GM12878 (cell line): ENCODE measurements around the gene SOX5. TPM values are rescaled to one million over a fixed set of nuclear protein-coding genes. Genes with fewer than 3 reads are reported as not detected.

ENCODE experiments used
- ATAC-seq: fragments of 200-7000 bp; cut with Tn5 transposase; 3 replicates; pipeline ENCODE4 v1.9.1; 2020; ENCODE audit warnings: mild to moderate bottlenecking, moderate library complexity
- BruUV-seq: library from RNA; stranded (reverse); fragments of 400-500 nt; replicated peaks from 2 replicates; lab custom pipeline; 2021; lab: Mats Ljungman, UMichigan
- CTCF ChIA-PET: fragments of 300-600 bp; sonication (Branson Sonifier 250); formaldehyde crosslinking; extraction: SDS; loops from one replicate; lab custom pipeline; 2021; ENCODE audit warnings: inconsistent platforms; lab: Yijun Ruan, JAX
- POLR2A ChIA-PET: fragments of 350-600 bp; formaldehyde crosslinking; extraction: SDS; loops from one replicate; lab custom pipeline; 2021; ENCODE audit warnings: inconsistent platforms; lab: Charles Lee
- RAD21 ChIA-PET: fragments of 300-600 bp; sonication (Branson Sonifier 250); formaldehyde crosslinking; loops from one replicate; lab custom pipeline; 2023; ENCODE audit warnings: antibody characterized with exemption; ENCODE audit not compliant: unreplicated experiment; lab: Charles Lee
- SMC1A ChIA-PET: fragments of 300-600 bp; sonication (Branson Sonifier 250); formaldehyde crosslinking; loops from one replicate; lab custom pipeline; 2023; ENCODE audit not compliant: unreplicated experiment, uncharacterized antibody; lab: Charles Lee
- DNase-seq: peaks from one replicate; pipeline ENCODE4 v3.0.0-alpha.2; 2011; ENCODE audit warnings: low read depth, low spot score
- FAIRE-seq: peaks from 3 replicates; lab custom pipeline; 2011; peaks lifted over from hg19 to GRCh38; lab: Jason Lieb, UNC
- H2AFZ ChIP-seq: 2 replicates; pipeline ENCODE4 v1.6.0; 2011; ENCODE audit warnings: low read depth, low read length, control low read depth; ENCODE audit not compliant: control insufficient read depth
- H3K27ac ChIP-seq: 2 replicates; pipeline ENCODE4 v1.5.1; 2011; ENCODE audit warnings: control low read depth; ENCODE audit not compliant: control insufficient read depth, insufficient read depth
- H3K27me3 ChIP-seq, 2 experiments: replicated peaks in 1 of 2; 2 replicates each; pipeline versions ENCODE4 v1.6.0 to v1.6.1; 2011; ENCODE audit warnings: low read length in 1 of 2; ENCODE audit not compliant: control insufficient read depth in 2 of 2, insufficient read depth in 2 of 2
- H3K36me3 ChIP-seq, 2 experiments: 2 replicates each; pipeline ENCODE4 v1.5.1; 2011; ENCODE audit warnings: low read length in 1 of 2; ENCODE audit not compliant: control insufficient read depth in 2 of 2, insufficient read depth in 2 of 2
- H3K4me1 ChIP-seq: 2 replicates; pipeline ENCODE4 v1.6.1; 2011; ENCODE audit warnings: mild to moderate bottlenecking, low read length, moderate library complexity, mixed read lengths; ENCODE audit not compliant: control insufficient read depth, insufficient read depth
- H3K4me2 ChIP-seq: 2 replicates; pipeline ENCODE4 v1.6.0; 2011; ENCODE audit warnings: control low read depth; ENCODE audit not compliant: control insufficient read depth, insufficient read depth
- H3K4me3 ChIP-seq: fragments of 200-600 bp; sonication (generic); 2 replicates; pipeline ENCODE4 v1.5.1; 2016
- H3K79me2 ChIP-seq: 2 replicates; pipeline ENCODE4 v1.6.0; 2011; ENCODE audit warnings: low read length; ENCODE audit not compliant: control insufficient read depth, insufficient read depth
- H3K9ac ChIP-seq: 2 replicates; pipeline ENCODE4 v1.8.0; 2011; ENCODE audit warnings: low read length, control low read depth, mixed read lengths; ENCODE audit not compliant: control insufficient read depth, insufficient read depth
- H3K9me3 ChIP-seq: replicated peaks from 3 replicates; pipeline ENCODE4 v1.5.1; 2011; ENCODE audit warnings: mild to moderate bottlenecking, low read length; ENCODE audit not compliant: control insufficient read depth, insufficient read depth
- H4K20me1 ChIP-seq: 2 replicates; pipeline ENCODE4 v1.6.0; 2011; ENCODE audit not compliant: control insufficient read depth, insufficient read depth
- ATF7 ChIP-seq: fragments of 450-650 bp; IDR thresholded peaks from 2 replicates; pipeline ENCODE4 v1.6.1; 2016; ENCODE audit warnings: low read depth, mild to moderate bottlenecking
- CBX5 ChIP-seq: sonication (generic); IDR thresholded peaks from 2 replicates; pipeline ENCODE4 v1.6.1; 2016; ENCODE audit warnings: low read depth, moderate library complexity, mild to moderate bottlenecking, inconsistent platforms
- EZH2 ChIP-seq: IDR thresholded peaks from 2 replicates; pipeline ENCODE4 v1.6.1; 2012; ENCODE audit warnings: low read depth, mild to moderate bottlenecking, control low read depth, inconsistent platforms, low read length, borderline replicate concordance; ENCODE audit not compliant: control insufficient read depth
- MEF2B ChIP-seq: fragments of 450-650 bp; IDR thresholded peaks from 2 replicates; pipeline ENCODE4 v1.6.1; 2018; ENCODE audit warnings: mild to moderate bottlenecking, moderate library complexity; ENCODE audit not compliant: partially characterized antibody, poor library complexity, severe bottlenecking
- NFIC ChIP-seq: IDR thresholded peaks from 2 replicates; pipeline ENCODE4 v1.6.1; 2012; ENCODE audit warnings: low read depth, mild to moderate bottlenecking, inconsistent platforms, low read length, moderate library complexity
- POLR2AphosphoS5 ChIP-seq: IDR thresholded peaks from 2 replicates; pipeline ENCODE4 v1.6.1; 2011; ENCODE audit warnings: mild to moderate bottlenecking, low read length, inconsistent platforms
- RCOR1 ChIP-seq: conservative IDR thresholded peaks from 2 replicates; pipeline ENCODE4 v1.6.1; 2012; ENCODE audit warnings: low read depth, low read length, improper control_type of control experiment
- WGBS: methylation state at CpG from one replicate; pipeline ENCODE4 v1.1.6; 2016; ENCODE audit warnings: low lambda C conversion rate; ENCODE audit not compliant: insufficient replicate concordance, insufficient coverage; ENCODE audit errors: missing lambda C conversion rate; 5-methylcytosine and 5-hydroxymethylcytosine counted together
- in situ Hi-C: fragments of 300-500 bp; cut with MboI; formaldehyde crosslinking; loops from 9 replicates; pipeline ENCODE4 v1.14.3; 2018; ENCODE audit warnings: mixed read lengths
- intact Hi-C: fragments of 100-400 bp; cut with micrococcal nuclease; formaldehyde crosslinking; loops from one replicate; pipeline ENCODE4 v1.14.2; 2022; ENCODE audit not compliant: unreplicated experiment
- polyA plus RNA-seq, 11 experiments: library from polyadenylated mRNA; depleted of rRNA in 4 of 11; unstranded in 6 of 11; stranded (reverse) in 5 of 11; fragments of >200 nt; fragmentation: Nextera tagmentation in 4 of 11; fragmentation: Illumina TruSeq in 1 of 11; extraction: Ambion mirVana in 4 of 11; extraction: Trizol in 1 of 11; gene quantifications; 1 replicate in 1 of 11; 2 replicates in 10 of 11; pipeline versions ENCODE4 v1.2.1 to v1.2.3, GENCODE V29; 2011 to 2016; ENCODE audit warnings: inconsistent platforms in 2 of 11, missing spikeins in 2 of 11, low read depth in 1 of 11
- total RNA-seq, 4 experiments: library from RNA; depleted of rRNA in 3 of 4; stranded (reverse); fragments of >200 nt in 3 of 4; fragmentation: Illumina TruSeq in 1 of 4; extraction: Trizol in 1 of 4; gene quantifications; 2 replicates each; pipeline versions ENCODE4 v1.2.1 to v1.2.3, GENCODE V29; 2013 to 2021
- TF ChIP-seq, protein P1 (sequence below): fragments of 450-650 bp; formaldehyde crosslinking; IDR thresholded peaks from 2 replicates; pipeline ENCODE4 v1.4.0; 2022; ENCODE audit warnings: mild to moderate bottlenecking, moderate library complexity

The SOX5 gene
- total and polyA plus RNA-seq, 10 of the 15 experiments (the other 5 are each of a cell fraction or from before 2014, with no cell fraction given), result 0.08 to 1.0 (median 0.24) TPM

DNA sequence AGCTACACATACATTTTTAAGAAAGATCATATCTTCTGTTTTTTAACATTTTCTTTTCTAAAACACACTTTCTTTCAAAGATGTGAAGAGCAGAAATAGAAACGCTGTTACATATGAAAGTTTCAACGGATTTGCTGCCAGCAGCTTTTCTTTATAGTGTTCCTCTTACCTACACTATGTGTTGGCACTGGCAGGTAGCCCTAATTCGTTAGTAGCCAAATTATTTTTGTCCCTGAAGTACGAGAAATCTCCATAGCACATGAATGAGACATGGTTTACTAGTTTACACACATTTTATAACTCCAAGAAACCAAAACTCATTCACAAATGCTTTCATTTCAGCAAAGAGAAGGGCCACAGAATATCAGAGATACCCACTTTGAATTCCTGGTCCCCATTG lies 6.6 kb downstream of the SOX5 start:
- 19% methylated on average over 4 of the region's 4 CpGs for WGBS
- no peak overlapping the region for H2AFZ ChIP-seq

More for the DNA sequence above, 6.6 kb downstream of the SOX5 start:
- in situ Hi-C loops, result no loop called here
- Histone ChIP-seq H3K4me2 (no peak overlapping the region), H3K9me3 (no peaks in the 10 kb centered on the region), H3K27me3 (no peaks in the 10 kb centered on the region), H3K27ac (no peak overlapping the region), H3K4me1 (no peaks in the 10 kb centered on the region), H3K9ac (no peak overlapping the region), H3K4me3 (no peak overlapping the region), H3K36me3 (no peaks in the 10 kb centered on the region), H3K79me2 (no peaks in the 10 kb centered on the region), H4K20me1 (no peaks in the 10 kb centered on the region)
- no peak for DNase-seq
- no TSS peak for BruUV-seq
- SMC1A ChIA-PET, result interaction anchor here (1.6 kb wide), 1 partner anchor 43 kb away, joined by 4 read pairs; no protein-coding TSS in a partner anchor
- intact Hi-C loops, result no loop called here
- RAD21 ChIA-PET, result no interaction called here
- peak; percentile 9; the same call in 1 of the 3 replicates for ATAC-seq
- CTCF ChIA-PET, result no interaction called here
- TF ChIP-seq NFIC, result no peak
- no peak for TF ChIP-seq RCOR1
- TF ChIP-seq MEF2B, result no peak
- TF ChIP-seq, protein P1, sequence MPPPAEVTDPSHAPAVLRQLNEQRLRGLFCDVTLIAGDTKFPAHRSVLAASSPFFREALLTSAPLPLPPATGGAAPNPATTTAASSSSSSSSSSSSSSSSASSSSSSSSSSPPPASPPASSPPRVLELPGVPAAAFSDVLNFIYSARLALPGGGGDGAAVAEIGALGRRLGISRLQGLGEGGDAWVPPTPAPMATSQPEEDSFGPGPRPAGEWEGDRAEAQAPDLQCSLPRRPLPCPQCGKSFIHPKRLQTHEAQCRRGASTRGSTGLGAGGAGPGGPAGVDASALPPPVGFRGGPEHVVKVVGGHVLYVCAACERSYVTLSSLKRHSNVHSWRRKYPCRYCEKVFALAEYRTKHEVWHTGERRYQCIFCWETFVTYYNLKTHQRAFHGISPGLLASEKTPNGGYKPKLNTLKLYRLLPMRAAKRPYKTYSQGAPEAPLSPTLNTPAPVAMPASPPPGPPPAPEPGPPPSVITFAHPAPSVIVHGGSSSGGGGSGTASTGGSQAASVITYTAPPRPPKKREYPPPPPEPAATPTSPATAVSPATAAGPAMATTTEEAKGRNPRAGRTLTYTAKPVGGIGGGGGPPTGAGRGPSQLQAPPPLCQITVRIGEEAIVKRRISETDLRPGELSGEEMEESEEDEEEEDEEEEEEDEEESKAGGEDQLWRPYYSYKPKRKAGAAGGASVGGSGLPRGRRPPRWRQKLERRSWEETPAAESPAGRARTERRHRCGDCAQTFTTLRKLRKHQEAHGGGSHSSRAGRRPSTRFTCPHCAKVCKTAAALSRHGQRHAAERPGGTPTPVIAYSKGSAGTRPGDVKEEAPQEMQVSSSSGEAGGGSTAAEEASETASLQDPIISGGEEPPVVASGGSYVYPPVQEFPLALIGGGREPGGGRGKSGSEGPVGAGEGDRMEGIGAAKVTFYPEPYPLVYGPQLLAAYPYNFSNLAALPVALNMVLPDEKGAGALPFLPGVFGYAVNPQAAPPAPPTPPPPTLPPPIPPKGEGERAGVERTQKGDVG (CRISPR knock-in tag), result no peak
- no peak for TF ChIP-seq EZH2
- no peak for TF ChIP-seq CBX5
- no peak for TF ChIP-seq ATF7
- no peak for TF ChIP-seq POLR2AphosphoS5
- no peak for FAIRE-seq
- POLR2A ChIA-PET, result no interaction called here
